Occipital lobe (tissue), 2 donors: ENCODE results near the gene ACP4. TPM values are rescaled to one million over a fixed set of nuclear protein-coding genes. Genes with fewer than 3 reads are reported as not detected.
"Not testable (repeated sequence)": the region's sequence is repeated elsewhere in the genome, so short reads cannot be mapped to it uniquely, and the experiment has no call there.

ENCODE experiments used
- DNase-seq: peaks from one replicate; lab custom pipeline; 2025; lab: John Stamatoyannopoulos, UW
- total RNA-seq: library from RNA; depleted of rRNA; stranded (reverse); fragments of >200 nt; gene quantifications from one replicate; pipeline ENCODE4 v1.2.3, GENCODE V29; 2014

ACP4 gene
- total RNA-seq, 1 donor from 2014 or later, result not detected

- no peak for DNase-seq
These were observed 14.1 kb upstream of the ACP4 start for GRCh38 chr19:50776131-50776530.

DNA sequence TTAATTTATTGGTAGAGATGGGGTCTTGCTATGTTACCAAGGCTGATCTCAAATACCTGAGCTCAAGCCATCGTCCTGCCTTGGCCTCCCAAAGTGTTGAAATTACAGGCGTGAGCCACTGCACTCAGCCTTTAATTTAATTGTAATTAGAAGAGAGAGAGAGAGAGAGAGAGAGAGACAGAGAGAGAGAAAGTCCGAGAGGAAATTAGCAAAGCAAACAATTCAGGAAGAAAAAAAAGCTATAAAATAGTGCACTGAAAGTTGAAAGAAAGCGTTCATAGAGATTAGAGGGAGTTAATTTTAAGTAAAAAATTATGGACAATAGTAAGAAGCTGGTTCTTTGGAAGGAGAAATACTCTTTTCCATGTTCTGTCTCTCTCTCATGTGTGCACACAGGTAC, 13.0 kb upstream of the ACP4 start:
- no peak for DNase-seq

DNA sequence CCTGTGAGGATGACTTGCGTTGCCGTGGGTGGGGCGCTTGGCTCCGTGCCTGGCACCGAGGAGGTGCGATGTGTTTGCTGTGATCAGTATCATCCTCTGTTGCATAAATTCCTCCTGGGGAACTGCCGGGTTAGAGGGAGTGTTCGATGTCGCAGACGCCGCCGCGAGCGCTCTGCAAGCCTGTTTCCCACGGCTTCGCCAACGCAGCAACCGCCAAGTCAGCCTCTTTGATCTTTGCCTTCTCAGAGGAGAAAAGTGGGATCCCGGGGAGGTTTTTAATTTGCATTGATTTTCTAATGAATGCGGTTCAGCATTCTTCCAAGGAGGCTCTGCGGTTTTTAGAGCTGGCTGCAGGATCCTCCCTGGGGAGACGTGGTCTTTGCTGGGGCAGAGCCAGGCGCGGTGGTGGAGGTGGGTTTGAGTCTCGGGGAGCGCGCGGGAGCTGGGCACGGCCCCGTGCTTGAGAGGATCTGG, 12.3 kb upstream of the ACP4 start:
- no peak for DNase-seq

- DNase-seq, result no peak
These were observed 11.2 kb upstream of the ACP4 start for GRCh38 chr19:50778906-50779430.

DNA sequence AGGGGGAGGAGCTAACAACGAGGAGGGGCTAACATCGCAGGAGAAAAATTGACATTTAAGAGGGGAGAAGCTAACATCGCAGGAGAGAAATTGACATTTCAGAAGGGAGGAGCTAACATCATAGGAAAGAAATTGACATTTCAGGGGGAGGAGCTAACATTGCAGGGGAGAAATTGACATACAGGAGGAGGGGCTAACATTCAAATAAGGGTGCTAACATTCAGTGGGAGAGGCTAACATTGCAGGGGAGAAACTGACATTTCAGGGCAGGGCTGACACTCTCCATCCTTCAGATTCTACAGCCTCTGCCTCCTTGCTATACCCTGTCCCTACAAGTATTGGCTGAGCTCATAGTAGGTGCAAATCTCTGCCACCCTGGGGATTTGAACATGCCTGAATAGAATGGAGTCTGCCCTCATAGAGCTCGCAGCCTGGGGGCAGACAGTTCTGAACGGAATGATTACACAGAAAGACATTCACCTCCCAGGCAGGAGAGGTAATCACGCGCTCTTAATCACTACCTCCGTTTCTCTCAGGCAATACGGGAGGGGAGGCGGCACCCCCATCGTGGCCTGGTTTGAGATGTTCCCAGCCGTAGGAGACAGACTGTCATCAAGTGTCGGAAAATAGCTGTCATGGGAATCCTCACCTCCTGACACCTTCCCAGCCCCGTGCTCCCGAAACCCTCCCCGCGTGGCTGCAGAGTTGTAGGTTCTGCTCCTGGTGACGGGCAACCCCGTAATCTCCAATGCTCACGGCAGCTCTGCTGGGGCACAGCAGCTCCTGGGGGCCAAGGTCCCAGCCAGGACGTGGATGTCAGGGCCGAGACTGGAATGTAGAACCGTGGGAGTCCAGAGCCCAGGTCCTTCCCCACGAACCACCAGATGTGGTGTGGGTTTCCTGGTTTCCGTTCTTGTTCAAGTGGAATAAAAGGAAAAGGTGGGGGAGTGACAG, 10.4 kb upstream of the ACP4 start:
- no peak for DNase-seq

- no peak for DNase-seq
These were observed 9.3 kb upstream of the ACP4 start for GRCh38 chr19:50780753-50781435.

DNA sequence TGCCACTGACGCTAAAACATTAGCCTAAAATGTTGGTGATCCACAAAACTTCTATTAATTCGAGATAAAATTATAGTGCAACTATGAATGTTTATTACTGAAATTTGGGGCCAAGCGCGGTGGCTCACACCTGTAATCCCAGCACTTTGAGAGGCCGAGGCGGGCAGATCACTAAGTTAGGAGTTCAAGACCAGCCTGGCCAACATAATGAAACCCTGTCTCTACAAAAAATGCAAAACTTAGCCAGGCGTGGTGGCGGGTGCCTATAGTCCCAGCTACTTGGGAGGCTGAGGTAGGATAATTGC, 6.4 kb upstream of the ACP4 start:
- DNase-seq, result not testable (repeated sequence)

DNA sequence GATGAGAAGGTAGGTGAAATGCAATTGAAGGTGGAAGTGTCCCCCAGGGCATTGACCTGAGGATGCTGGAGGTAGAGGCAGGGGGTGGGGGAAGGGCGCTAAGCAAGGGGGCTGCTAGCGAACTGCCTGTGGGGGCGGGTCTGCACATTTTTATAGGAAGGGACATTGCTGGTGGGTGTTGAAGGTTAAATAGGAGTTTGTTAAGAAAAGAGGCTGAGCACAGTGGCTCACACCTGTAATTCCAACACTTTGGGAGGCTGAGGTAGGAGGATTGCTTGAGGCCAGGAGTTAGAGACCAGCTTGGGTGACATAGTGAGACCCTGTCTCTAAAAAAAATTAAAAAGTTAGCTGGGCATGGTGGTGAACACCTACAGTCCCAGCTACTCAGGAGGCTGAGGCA, 5.5 kb upstream of the ACP4 start:
- DNase-seq, result no peak

DNA sequence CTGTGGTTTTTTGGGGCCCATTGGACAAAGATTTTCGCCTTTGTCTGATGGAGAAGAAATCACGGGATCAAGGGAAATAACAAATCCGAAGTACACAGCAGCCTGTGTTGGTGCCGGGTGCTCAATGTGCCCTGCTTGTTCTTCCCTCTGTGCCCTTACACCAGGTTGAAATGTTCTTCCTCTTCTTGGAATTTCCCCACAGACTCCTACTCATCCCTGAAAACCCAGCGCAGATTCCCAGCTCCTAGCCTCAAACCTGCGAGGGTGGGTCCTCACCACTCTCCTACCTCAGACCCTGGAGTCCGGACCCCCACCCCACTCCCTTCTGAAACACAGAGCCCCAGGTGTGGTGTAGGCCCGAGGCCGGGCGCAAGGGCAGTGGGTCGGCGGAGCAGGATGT, 4.9 kb upstream of the ACP4 start:
- no peak for DNase-seq

DNA sequence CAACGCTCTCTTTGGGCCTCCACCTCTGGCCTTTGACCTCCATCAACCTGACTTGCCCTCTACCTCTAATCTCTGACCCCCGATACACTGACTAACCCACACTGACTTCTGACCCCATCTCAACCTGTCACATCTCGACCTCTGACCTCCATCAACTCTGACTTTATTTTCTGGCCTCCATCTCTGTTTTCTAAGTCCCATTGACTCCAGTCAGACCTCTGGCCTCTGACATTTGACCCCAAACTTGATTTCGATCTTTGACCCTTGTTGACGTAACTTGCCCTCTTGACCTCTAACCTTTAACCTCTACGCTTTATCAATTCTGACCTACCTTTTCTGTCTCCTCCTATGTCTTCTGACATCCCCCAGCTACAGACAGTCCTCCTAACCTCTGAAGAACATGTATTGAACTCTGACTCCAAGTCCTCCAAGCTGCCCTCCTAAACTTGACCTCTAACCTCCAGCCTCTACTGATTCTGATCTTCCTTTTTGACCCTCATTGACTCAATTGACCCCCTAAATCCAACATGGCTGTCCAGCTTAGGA, 780 bp downstream of the ACP4 start:
- DNase-seq, result no peak

DNA sequence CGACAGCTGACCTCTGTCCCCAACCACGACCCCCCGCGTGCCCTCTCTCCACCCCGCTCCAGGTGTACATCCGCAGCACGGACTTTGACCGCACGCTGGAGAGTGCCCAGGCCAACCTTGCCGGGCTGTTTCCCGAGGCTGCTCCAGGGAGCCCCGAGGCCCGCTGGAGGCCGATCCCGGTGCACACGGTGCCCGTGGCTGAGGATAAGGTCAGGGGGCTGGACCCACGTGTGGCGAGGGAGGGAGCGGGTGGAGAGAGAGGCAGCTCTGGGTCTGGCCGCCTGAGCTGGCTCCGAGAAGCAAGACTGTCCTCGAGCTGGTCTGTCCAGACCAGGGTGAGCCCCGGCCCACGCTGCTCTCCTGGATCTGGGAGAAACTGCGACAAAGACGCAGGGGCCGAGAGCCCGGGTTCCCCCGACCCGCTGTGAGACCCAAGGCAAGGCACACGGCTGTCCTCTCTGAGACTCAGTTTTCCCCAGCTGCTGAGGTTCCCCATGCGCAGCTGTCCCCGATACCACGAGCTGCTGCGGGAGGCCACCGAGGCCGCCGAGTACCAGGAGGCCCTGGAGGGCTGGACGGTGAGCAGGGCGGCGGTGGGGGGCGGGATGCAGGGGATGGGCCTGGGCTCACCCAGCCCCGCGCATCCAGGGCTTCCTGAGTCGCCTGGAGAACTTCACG, 1.5 kb downstream of the ACP4 start:
- no peak for DNase-seq

DNA sequence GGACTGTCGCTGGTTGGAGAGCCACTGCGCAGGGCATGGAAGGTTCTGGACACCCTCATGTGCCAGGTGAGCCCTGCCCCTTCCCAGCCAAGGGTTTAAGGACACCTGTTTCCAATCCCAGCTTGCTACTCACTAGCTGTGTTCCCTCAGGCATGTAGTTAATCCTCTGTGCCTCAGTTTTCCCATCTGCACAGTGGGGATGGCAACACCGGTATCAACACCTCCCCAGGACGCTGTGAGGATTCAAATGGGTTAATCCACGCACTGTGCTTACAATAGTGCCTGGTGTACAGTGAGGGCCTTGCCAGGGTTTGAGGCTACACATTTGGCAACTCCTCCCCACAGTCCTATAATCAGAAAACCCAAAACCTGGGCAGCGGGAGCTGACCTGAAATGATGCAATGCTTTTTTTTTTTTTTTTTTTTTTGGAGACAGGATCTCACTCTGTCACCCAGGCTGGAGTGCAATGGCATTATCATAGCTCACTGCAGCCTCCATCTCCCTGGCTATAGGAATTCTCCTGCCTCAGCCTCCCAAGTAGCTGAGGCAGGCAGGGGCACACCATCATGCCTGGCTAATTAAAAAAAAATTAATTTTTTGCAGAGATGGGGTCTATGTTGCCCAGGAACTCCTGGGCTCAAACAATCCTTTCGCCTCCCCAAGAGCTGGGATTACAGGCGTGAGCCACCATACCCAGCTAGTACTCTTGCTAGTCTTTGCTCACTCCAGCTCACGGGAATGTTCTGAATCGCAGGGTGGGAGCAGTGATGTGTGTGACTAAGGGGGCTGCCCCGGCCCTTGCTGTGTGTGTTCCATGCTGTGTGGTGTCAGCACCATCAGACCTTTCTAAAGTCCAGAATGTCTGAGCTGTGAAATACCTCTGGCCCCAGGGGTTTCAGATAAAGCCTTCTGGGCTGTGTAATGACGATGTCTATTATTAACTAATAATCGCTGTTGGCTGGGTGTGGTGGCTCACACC, 2.3 kb downstream of the ACP4 start:
- DNase-seq, result no peak

DNA sequence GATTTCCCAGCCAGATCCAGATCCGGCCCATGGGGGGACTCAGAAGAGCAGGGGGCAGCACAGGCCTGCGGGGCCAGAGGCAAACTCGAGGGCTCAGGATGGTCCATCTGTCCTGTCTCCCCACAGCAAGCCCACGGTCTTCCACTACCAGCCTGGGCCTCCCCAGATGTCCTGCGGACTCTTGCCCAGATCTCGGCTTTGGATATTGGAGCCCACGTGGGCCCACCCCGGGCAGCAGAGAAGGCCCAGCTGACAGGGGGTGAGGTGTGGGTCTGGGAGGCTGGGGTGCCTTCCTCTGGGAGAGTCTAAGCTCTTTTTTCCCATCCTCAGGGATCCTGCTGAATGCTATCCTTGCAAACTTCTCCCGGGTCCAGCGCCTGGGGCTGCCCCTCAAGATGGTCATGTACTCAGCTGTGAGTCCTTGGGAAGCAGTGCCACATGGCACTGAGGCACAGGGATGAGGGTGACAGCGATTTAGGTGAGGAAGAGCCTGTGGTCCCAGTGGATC, 3.4 kb downstream of the ACP4 start:
- no peak for DNase-seq

GRCh38 chr19:50794074-50794875, 4.1 kb downstream of the ACP4 start:
- DNase-seq, result no peak

DNA sequence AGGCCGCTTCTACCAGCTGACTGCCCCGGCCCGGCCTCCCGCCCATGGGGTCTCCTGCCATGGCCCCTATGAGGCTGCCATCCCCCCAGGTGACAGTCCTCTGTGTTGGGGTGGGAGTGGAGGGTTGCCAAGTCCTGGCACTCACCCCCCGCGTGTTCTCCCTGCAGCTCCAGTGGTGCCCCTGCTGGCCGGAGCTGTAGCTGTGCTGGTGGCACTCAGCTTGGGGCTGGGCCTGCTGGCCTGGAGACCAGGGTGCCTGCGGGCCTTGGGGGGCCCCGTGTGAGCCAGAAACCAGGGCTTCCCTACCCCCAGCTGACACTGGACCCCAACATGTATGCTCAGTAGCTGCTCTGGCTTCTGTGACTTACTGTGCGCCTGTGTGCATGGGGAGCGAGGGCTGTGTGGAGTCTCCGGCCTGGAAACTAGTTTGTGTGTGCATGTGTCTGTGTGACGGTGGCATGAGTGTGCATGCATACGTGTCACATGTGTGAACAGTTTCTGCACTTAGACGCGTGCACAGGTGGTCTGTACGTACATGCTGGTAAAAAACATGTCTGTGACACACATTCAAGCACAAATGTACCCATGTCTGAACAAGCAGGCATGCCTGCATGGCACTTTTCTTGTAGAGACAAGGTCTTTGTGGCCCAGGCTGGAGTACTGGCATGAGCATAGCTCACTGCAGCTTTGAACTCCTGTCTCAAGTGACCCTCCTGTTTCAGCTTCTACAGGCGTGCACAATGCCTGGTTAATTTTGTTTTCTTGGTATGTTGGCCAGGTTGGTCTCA, 4.9 kb downstream of the ACP4 start:
- DNase-seq, result no peak

DNA sequence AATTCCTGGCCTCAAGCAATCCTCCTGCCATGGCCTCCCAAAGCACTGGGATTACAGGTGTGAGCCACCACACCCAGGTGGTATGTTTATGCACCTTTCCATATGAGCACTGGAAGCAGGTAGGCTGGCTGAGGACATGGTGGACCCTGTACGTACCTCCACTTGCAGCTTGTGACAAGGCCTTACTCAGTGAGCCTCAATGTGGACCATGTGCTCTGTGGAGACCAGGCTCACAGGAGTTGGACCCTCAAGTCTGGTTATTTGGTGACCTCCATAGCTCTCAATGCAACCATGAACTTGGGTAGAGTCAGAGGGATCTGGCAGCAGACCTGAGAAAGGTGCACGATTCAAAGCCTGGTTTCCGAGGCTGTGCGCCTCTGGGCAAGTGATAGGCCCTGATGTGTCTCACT, 5.5 kb downstream of the ACP4 start:
- no peak for DNase-seq

- DNase-seq, result no peak
These were observed 6.0 kb downstream of the ACP4 start for GRCh38 chr19:50796128-50796633.

DNA sequence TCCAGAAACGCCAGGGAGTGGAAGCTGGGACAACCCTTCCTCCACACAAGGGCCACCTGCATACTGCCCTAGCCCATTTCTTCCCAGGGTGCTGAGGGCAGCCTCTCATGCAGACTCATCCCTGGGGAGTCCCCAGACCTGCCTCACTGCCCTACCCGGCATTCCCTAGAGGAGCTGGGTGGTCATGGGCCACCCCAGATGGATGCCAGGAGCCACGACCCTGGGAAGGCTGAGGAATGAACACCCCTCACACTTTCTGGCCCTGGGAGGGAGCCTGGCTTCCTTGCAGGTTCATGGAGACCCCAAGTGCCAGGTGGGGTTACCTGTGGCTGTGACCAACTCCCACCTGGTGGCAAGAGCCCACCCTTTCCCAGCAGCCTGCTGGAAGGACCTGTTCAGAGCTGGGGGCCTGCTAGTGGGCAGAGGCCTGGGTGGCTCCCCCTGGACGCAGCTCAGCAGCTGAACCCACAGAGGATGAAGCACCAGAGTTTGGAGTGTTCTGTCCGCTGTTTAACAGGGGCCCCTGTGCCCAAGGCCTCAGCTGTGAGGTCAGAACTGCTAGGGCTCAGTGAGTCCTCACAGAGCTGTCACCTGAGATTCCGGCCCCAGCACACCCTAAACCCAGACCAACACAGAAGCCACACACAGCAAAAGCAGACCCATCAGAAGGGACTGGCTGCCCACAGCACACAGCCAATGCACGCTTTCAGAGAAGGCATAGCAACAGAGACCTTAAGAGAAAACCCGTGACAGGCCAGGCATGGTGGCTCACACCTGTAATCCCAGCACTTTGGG, 6.6 kb downstream of the ACP4 start:
- no peak for DNase-seq
